ENCODE data around the gene YY1AP1. TPM values are rescaled to one million over a fixed set of nuclear protein-coding genes. Genes with fewer than 3 reads are reported as not detected.
"Not testable (repeated sequence)": the region's sequence is repeated elsewhere in the genome, so short reads cannot be mapped to it uniquely, and the experiment has no call there.

Gene YY1AP1
- total RNA-seq, 1 experiment from 2014 or later = 57.5 TPM

DNA sequence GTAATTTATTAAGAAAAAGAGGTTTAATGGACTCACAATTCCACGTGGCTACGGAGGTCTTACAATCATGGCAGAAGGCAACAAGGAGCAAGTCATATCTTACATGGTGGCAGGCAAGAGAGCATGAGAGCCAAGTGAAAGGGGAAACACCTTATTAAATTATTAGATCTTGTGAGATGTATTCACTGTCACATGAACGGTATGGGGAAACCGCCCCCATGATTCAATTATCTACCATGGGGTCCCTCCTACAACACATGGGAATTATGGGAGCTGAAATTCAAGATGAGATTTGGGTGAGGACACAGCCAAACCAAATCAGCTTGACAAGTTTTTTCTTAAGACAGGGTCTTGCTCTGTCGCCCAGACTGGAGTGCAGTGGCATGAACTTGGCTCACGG is 14.6 kb upstream of the YY1AP1 start:
- H2BK12ac ChIP-seq (ENCODE audit: insufficient read length, low read depth, low read length) = no peak overlapping the region

GRCh38 chr1:155701675-155702074 is 13.1 kb upstream of the YY1AP1 start:
- H3K4me3 Mint-ChIP-seq; H3K18ac ChIP-seq (ENCODE audit: insufficient read length, low read depth, low read length); H3K27me3 ChIP-seq (ENCODE audit: insufficient read depth, low read length); H2AFZ ChIP-seq (ENCODE audit: low read length); H4K91ac ChIP-seq (ENCODE audit: insufficient read length, low read depth, low read length); H4K8ac ChIP-seq (replicated peaks; ENCODE audit: insufficient read length, low read depth, low read length); H3K9me3 ChIP-seq (ENCODE audit: control insufficient read depth, low read depth, low read length); H3K23me2 ChIP-seq (ENCODE audit: insufficient read length, low read depth, low read length, poor library complexity, severe bottlenecking); H3K4me1 ChIP-seq (ENCODE audit: insufficient read depth, low read length); H2BK5ac ChIP-seq (ENCODE audit: insufficient read length, low read length); H3K27ac Mint-ChIP-seq; DNase-seq; H3K27me3 Mint-ChIP-seq (ENCODE audit: low read depth); H4K20me1 ChIP-seq (ENCODE audit: control insufficient read depth, insufficient read depth, insufficient read length); H2BK20ac ChIP-seq (ENCODE audit: low read depth, low read length, poor library complexity, severe bottlenecking); H4K5ac ChIP-seq (ENCODE audit: insufficient read length, low read depth, low read length); H3K9ac ChIP-seq (ENCODE audit: extremely low read depth, insufficient read length, low read length); H3T11ph ChIP-seq (ENCODE audit: low read length); H3K14ac ChIP-seq (ENCODE audit: insufficient read depth, low read length); H2AK5ac ChIP-seq (ENCODE audit: insufficient read length, low read length); H3K27ac ChIP-seq (ENCODE audit: insufficient read length, low read depth, low read length); H2BK15ac ChIP-seq (ENCODE audit: low read depth, low read length); H2BK12ac ChIP-seq (ENCODE audit: insufficient read length, low read depth, low read length); H3K23ac ChIP-seq (ENCODE audit: insufficient read length, low read depth, low read length); H3K56ac ChIP-seq (ENCODE audit: insufficient read length, low read depth, low read length); H2BK120ac ChIP-seq (ENCODE audit: low read depth, low read length, poor library complexity, severe bottlenecking); H3K4me2 ChIP-seq (ENCODE audit: insufficient read depth, insufficient read length, low read length); H3K4ac ChIP-seq (ENCODE audit: low read depth, low read length): not testable (repeated sequence)
- no CpG with 5 or more reads among the region's 2 CpGs for WGBS (ENCODE audit: extremely low coverage, insufficient read length, low lambda C conversion rate)
- peaks cover 13% of the 10 kb centered on the region; the same call in 1 of the 2 replicates for H3K79me2 ChIP-seq (ENCODE audit: insufficient read depth, low read length)
- Mint-ChIP-seq H3K36me3 (ENCODE audit: insufficient read depth in 1 of 3, low read depth in 3 of 3) (peaks cover 30 to 38% (median 32%) of the 10 kb centered on the region in 3 experiments), H3K9me3 (peaks cover 17 to 24% of the 10 kb centered on the region in 2 experiments), H3K4me1 (peaks cover 20% of the 10 kb centered on the region in 2 experiments)
- peaks cover 14% of the 10 kb centered on the region for H3K79me1 ChIP-seq (ENCODE audit: insufficient read depth, low read depth, low read length, poor library complexity, severe bottlenecking)

More for the DNA sequence above, 14.6 kb upstream of the YY1AP1 start:
- peaks cover 23 to 31% (median 27%) of the 10 kb centered on the region in 3 experiments for H3K36me3 Mint-ChIP-seq (ENCODE audit: insufficient read depth in 1 of 3, low read depth in 3 of 3)
- Histone ChIP-seq H3K79me1 (ENCODE audit: insufficient read depth, low read depth, low read length, poor library complexity, severe bottlenecking) (peaks cover 11% of the 10 kb centered on the region), H2BK20ac (ENCODE audit: low read depth, low read length, poor library complexity, severe bottlenecking) (no peak overlapping the region), H3K4me1 (ENCODE audit: insufficient read depth, low read length) (0 out of 2 replicates have a peak, but pooled peaks cover 3% of the 10 kb centered on the region), H3K56ac (ENCODE audit: insufficient read length, low read depth, low read length) (no peak overlapping the region), H3K23me2 (ENCODE audit: insufficient read length, low read depth, low read length, poor library complexity, severe bottlenecking) (no peaks in the 10 kb centered on the region), H4K8ac (replicated peaks; ENCODE audit: insufficient read length, low read depth, low read length) (no peak overlapping the region), H2AK5ac (ENCODE audit: insufficient read length, low read length) (no peak overlapping the region), H3K4me2 (ENCODE audit: insufficient read depth, insufficient read length, low read length) (no peak overlapping the region), H3K27me3 (ENCODE audit: insufficient read depth, low read length) (no peaks in the 10 kb centered on the region), H3K14ac (ENCODE audit: insufficient read depth, low read length) (no peak overlapping the region), H3K79me2 (ENCODE audit: insufficient read depth, low read length) (peaks cover 13% of the 10 kb centered on the region; the same call in 1 of the 2 replicates), H4K5ac (ENCODE audit: insufficient read length, low read depth, low read length) (no peak overlapping the region), H3K4ac (ENCODE audit: low read depth, low read length) (no peak overlapping the region), H2AFZ (ENCODE audit: low read length) (no peak overlapping the region), H3K23ac (ENCODE audit: insufficient read length, low read depth, low read length) (no peak overlapping the region), H3K18ac (ENCODE audit: insufficient read length, low read depth, low read length) (no peak overlapping the region), H3K9ac (ENCODE audit: extremely low read depth, insufficient read length, low read length) (no peak overlapping the region), H3K9me3 (ENCODE audit: control insufficient read depth, low read depth, low read length) (no peaks in the 10 kb centered on the region), H2BK5ac (ENCODE audit: insufficient read length, low read length) (no peak overlapping the region), H3K27ac (ENCODE audit: insufficient read length, low read depth, low read length) (no peak overlapping the region), H4K20me1 (ENCODE audit: control insufficient read depth, insufficient read depth, insufficient read length) (no peaks in the 10 kb centered on the region), H3T11ph (ENCODE audit: low read length) (no peak overlapping the region), H2BK15ac (ENCODE audit: low read depth, low read length) (no peak overlapping the region), H4K91ac (ENCODE audit: insufficient read length, low read depth, low read length) (no peak overlapping the region), H2BK120ac (ENCODE audit: low read depth, low read length, poor library complexity, severe bottlenecking) (no peak overlapping the region)
- DNase-seq = no peak
- peaks cover 9 to 10% of the 10 kb centered on the region in 2 experiments for H3K4me1 Mint-ChIP-seq
- no peak overlapping the region for H3K4me3 Mint-ChIP-seq
- no peak overlapping the region for H3K27ac Mint-ChIP-seq
- peaks cover 11 to 18% of the 10 kb centered on the region in 2 experiments for H3K9me3 Mint-ChIP-seq
- H3K27me3 Mint-ChIP-seq (ENCODE audit: low read depth) = no peaks in the 10 kb centered on the region
- WGBS (ENCODE audit: extremely low coverage, insufficient read length, low lambda C conversion rate) = no CpG with 5 or more reads among the region's 6 CpGs
- TF ChIP-seq, protein P1, sequence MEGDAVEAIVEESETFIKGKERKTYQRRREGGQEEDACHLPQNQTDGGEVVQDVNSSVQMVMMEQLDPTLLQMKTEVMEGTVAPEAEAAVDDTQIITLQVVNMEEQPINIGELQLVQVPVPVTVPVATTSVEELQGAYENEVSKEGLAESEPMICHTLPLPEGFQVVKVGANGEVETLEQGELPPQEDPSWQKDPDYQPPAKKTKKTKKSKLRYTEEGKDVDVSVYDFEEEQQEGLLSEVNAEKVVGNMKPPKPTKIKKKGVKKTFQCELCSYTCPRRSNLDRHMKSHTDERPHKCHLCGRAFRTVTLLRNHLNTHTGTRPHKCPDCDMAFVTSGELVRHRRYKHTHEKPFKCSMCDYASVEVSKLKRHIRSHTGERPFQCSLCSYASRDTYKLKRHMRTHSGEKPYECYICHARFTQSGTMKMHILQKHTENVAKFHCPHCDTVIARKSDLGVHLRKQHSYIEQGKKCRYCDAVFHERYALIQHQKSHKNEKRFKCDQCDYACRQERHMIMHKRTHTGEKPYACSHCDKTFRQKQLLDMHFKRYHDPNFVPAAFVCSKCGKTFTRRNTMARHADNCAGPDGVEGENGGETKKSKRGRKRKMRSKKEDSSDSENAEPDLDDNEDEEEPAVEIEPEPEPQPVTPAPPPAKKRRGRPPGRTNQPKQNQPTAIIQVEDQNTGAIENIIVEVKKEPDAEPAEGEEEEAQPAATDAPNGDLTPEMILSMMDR (conservative IDR thresholded peaks at IDR 0.05) = no peak

Measured in H9 (cell line).